ENCODE results near the gene JAG2.

The JAG2 gene

GRCh38 chr14:105203057-105203531, 34.5 kb upstream of the JAG2 start:
- no peak for DNase-seq

DNA sequence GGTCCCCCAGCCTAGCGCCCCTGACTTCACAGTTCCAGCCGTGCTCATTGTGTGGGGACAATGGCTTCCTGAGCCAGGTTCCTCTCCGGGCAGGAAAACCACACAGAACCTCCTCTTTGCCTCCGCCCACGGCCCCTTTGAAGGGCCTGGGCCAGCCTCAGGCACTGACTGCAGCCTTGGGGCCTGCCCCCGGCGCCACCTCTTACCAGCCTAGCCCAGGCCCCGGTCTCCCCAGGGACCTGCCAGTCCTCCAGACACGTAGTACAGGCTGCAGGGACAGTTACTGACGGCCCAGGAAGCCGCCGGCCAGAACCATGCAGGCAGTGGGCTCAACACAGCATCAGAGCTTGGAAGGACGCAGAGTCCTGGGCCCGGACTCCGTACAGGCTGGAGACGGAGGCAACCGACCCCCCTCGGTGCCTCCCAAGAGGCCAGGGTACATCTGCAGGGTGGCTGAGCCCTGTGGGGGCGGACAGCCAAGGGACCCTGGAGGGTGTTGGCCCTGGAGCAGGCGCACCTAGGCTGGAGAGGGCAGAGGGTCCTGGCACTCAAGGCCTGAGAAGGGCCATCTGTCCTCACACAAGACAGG, 33.4 kb upstream of the JAG2 start:
- no peak for DNase-seq

GRCh38 chr14:105201156-105201924, 32.8 kb upstream of the JAG2 start:
- DNase-seq: no peak

GRCh38 chr14:105200641-105201040, 32.1 kb upstream of the JAG2 start:
- DNase-seq: no peak

GRCh38 chr14:105200074-105200473, 31.5 kb upstream of the JAG2 start:
- DNase-seq: no peak

DNA sequence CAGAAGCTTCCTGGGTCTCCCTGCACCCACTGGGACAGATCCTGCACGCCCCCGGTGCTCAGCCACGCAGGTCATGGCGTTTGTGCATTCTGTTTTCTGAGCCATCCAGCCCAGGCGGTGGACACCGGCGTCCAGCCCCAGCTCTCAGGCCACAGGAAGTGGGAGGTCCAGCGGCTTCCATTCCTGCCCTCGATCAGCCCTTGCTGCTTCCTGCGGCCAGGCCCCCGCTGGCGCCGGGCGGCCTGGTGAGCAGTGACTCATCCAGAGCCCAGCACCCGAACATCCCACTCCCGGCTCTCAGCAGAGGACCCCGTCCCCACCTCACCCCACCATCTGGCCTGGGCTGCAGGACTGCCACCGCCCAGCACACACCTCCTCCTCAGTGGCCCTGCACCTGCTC, 30.5 kb upstream of the JAG2 start:
- no peak for DNase-seq

GRCh38 chr14:105198588-105198987, 30.0 kb upstream of the JAG2 start:
- no peak for DNase-seq

- no peak for DNase-seq
Measured at GRCh38 chr14:105197211-105197641, 28.6 kb upstream of the JAG2 start.

GRCh38 chr14:105196265-105196960, 27.8 kb upstream of the JAG2 start:
- DNase-seq: no peak

- no peak for DNase-seq
Measured at GRCh38 chr14:105195522-105196264, 27.1 kb upstream of the JAG2 start.

DNA sequence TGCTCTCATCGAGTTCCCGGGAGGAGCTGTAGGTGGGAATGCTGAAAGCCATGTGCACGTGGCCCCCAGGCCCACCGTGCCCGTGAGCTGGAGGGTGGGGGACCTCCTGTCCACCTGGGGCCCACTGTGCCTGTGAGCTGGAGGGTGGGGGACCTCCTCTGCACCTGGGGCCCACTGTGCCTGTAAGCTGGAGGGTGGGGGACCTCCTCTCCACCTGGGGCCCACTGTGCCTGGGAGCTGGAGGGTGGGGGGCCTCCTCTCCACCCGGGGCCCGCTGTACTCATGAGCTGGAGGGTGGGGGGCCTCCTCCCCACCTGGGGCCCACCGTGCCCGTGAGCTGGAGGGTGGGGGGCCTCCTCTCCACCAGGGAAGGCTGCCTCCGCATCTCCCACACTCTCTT, 26.5 kb upstream of the JAG2 start:
- no peak for DNase-seq

GRCh38 chr14:105193916-105194782, 25.6 kb upstream of the JAG2 start:
- peak; percentile 70 for DNase-seq

DNA sequence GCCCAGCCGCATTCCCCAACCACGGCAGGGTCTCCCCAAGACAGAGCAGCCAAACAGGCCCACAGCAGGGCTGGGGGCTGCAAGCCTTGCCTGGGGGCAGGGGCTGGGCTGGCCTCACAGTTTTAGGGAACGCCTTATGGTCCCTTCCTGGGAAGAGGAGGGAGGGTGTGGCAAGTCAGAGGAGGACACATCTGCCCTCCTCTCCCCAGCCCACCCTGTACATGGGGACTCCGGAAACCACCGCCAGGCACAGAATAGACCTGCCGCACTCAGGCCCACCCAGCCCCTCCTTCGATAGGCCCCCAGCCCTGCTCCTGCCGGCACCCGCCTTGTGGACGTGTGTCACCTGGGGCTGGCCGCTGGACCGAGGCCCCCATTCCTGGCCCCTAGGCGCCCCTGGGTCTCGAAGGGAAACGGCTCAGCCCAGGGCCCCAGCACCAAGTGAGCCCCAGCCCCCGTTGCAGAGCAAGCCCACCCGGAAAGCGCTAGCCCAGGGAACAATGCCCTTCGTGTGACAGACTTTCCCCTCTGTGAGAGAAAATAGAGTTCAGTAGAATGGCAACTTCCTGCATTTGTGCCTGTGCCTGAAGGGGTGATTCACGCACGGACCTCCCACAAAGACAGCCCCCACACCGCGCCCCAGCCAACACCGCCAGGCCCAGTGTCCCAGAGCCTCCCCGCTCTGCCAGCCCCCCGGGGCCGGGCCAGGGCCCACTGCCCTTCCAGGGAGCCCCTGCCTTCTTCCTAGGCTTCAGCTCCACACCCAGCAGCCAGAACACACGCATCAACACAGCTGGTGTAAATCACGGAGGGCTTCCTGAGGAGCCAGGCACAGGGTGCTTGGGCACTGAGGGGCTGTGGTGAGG, 24.5 kb upstream of the JAG2 start:
- DNase-seq: no peak

DNA sequence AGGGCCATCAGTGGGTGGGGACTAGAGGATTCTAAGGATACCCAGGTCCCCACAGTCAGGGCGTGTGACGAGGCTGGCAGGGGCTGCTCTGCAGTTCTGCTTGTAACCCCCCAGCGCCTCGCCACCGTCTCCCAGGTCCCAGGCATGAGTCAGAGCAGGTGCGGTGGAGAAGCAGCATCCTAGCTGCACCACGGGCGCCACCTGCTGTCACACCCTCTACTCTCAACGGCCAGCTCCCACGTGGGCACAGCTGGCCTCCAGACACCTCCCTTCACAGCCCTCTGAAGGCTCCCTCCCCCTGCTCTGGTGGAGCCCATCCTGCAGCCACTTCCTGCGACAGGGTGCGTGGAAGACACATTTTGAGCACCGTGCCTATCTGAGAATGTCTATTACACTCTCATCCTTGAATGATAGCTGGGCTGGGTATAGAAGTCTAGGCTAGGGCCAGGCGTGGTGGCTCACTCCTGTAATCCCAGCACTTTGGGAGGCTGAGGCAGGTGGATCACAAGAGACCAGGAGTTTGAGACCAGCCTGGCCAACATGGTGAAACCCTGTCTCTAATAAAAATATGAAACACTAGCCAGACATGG, 19.5 kb upstream of the JAG2 start:
- DNase-seq: no peak

DNA sequence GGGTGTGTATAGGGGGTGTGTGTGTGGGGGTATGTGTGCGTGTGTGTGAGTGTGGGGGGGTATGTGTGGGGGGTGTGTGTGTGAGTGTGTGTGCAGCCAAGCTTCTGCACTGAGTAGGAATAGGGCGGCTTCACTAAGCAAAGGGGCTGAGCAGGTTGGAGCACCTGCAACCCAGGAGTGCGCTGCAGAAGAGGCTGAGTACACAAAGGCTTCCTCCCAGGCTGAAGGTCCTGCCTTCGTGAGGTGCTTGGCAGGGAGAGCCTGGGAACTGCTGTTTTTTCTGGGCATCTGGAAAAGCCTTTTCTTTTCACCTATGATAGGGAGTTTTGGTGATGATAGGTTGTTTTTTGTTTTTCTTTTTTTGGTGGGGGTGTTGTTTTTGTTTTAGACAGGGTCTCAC, 18.5 kb upstream of the JAG2 start:
- peak; percentile 22 for DNase-seq

DNA sequence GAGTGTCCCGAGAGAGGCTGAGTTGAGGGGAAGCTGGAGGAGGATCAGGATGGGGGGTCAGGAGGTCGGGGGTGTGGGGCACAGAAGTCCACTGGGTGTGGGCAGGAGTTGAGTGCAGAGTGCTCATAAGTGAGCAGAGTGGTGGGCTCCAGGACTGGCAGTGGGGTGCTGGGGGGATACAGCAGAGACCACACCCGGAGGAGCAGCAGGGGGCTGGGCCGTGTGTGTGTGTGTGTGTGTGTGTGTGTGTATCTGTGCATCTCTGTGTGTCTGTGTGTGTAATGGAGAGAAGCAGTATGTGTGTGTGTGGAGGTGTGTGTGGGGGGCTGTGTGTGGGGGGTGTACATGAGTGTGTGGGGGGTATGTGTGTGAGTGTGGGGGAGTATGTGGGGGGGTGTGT, 17.4 kb upstream of the JAG2 start:
- DNase-seq: no peak

- no peak for DNase-seq
Measured at GRCh38 chr14:105185001-105185400, 16.4 kb upstream of the JAG2 start.

DNA sequence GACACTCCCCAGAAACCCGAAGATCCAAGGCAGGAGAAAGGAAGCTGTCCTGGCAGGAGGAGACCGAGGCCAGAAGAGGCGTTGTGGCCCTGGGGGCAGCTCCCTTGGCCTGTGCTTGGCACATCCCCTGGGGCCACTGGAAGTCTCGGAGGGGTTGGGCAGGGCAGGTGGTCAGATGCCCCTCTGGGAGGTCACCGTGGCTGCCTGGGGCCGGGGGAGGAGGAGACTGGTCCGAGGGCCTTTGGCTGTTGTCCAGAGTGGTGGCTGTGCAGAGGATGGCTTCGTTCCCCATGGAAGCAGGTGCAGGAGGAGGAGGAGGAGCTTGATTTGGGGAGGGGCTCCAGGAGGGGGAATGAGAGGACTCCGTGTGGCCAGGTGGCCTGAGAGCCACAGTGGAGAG, 15.9 kb upstream of the JAG2 start:
- peak; percentile 32 for DNase-seq

- no peak for DNase-seq
Measured at GRCh38 chr14:105182296-105183020, 13.9 kb upstream of the JAG2 start.
